Fibroblast of lung (primary cell): ENCODE data around the gene DAND5. TPM values are rescaled to one million over a fixed set of nuclear protein-coding genes. Genes with fewer than 3 reads are reported as not detected.

ENCODE experiments used
- DNase-seq, 2 donors: peaks; one replicate each; pipeline versions ENCODE4 v3.0.0 to v3.0.0-alpha.2; 2010; ENCODE audit warnings: low read depth in 2 of 2
- H2AFZ ChIP-seq: 2 replicates; pipeline ENCODE4 v1.5.1; 2012; ENCODE audit warnings: low read length, control low read depth, inconsistent platforms
- H3K27ac ChIP-seq: 2 replicates; pipeline ENCODE4 v1.5.1; 2011; ENCODE audit warnings: low read length, control low read depth; ENCODE audit not compliant: insufficient read depth
- H3K27me3 ChIP-seq: 2 replicates; pipeline ENCODE4 v1.5.1; 2011; ENCODE audit warnings: mild to moderate bottlenecking, low read length; ENCODE audit not compliant: control insufficient read depth, insufficient read depth
- H3K36me3 ChIP-seq: 2 replicates; pipeline ENCODE4 v1.5.1; 2011; ENCODE audit warnings: low read length; ENCODE audit not compliant: control insufficient read depth, insufficient read depth
- H3K4me1 ChIP-seq: 2 replicates; pipeline ENCODE4 v1.5.1; 2011; ENCODE audit warnings: low read length; ENCODE audit not compliant: control insufficient read depth, insufficient read depth; ENCODE audit errors: extremely low read depth
- H3K4me2 ChIP-seq: 2 replicates; pipeline ENCODE4 v1.5.1; 2011; ENCODE audit warnings: low read length, control low read depth; ENCODE audit not compliant: insufficient read depth; ENCODE audit errors: extremely low read depth
- H3K4me3 ChIP-seq, 4 experiments: fragments of 200-600 bp in 1 of 4; sonication (generic) in 1 of 4; replicated peaks in 1 of 4; 2 replicates each; pipeline ENCODE4 v1.5.1; 2011 to 2016; ENCODE audit warnings: low read length in 4 of 4, low read depth in 3 of 4, mild to moderate bottlenecking in 3 of 4, control low read depth in 2 of 4, inconsistent platforms in 1 of 4, mixed read lengths in 1 of 4; ENCODE audit not compliant: insufficient read depth in 1 of 4; ENCODE audit errors: control extremely low read depth in 1 of 4
- H3K79me2 ChIP-seq: 2 replicates; pipeline ENCODE4 v1.5.1; 2012; ENCODE audit warnings: mild to moderate bottlenecking, low read length, inconsistent platforms; ENCODE audit not compliant: control insufficient read depth, insufficient read depth
- H3K9ac ChIP-seq: 2 replicates; pipeline ENCODE4 v1.5.1; 2011; ENCODE audit warnings: mild to moderate bottlenecking, low read length, control low read depth; ENCODE audit not compliant: insufficient read depth
- H3K9me3 ChIP-seq: 2 replicates; pipeline ENCODE4 v1.5.1; 2012; ENCODE audit warnings: low read depth, low read length; ENCODE audit not compliant: control insufficient read depth, insufficient read depth
- H4K20me1 ChIP-seq: 2 replicates; pipeline ENCODE4 v1.5.1; 2011; ENCODE audit warnings: low read length; ENCODE audit not compliant: control insufficient read depth, insufficient read depth; ENCODE audit errors: extremely low read depth
- EZH2 ChIP-seq: IDR thresholded peaks from 2 replicates; pipeline ENCODE4 v1.5.1; 2012; ENCODE audit warnings: low read length, control low read depth, mild to moderate bottlenecking; ENCODE audit errors: missing control alignments
- polyA plus RNA-seq, 2 donors: library from polyadenylated mRNA; depleted of rRNA in 1 of 2; stranded (reverse) in 1 of 2; unstranded in 1 of 2; fragments of >200 nt; gene quantifications; 2 replicates each; pipeline ENCODE4 v1.2.1, GENCODE V29; 2011 to 2012; ENCODE audit warnings: missing spikeins in 1 of 2
- total RNA-seq: library from RNA; depleted of rRNA; stranded (reverse); fragments of >200 nt; gene quantifications from 2 replicates; pipeline ENCODE4 v1.2.1, GENCODE V29; 2014
- TF ChIP-seq, protein P1 (sequence below), 2 donors: IDR thresholded peaks in 1 of 2; conservative IDR thresholded peaks in 1 of 2; 1 replicate in 1 of 2; 2 replicates in 1 of 2; pipeline ENCODE4 v1.5.1; 2011 to 2012; ENCODE audit warnings: low read length in 2 of 2, control low read depth in 1 of 2, inconsistent platforms in 1 of 2, low read depth in 1 of 2, mild to moderate bottlenecking in 1 of 2

Gene DAND5
- total and polyA plus RNA-seq, 2 donors (not counting 1 experiment from before 2014, with no cell fraction given), result 0.03 TPM; not detected in 1

DNA sequence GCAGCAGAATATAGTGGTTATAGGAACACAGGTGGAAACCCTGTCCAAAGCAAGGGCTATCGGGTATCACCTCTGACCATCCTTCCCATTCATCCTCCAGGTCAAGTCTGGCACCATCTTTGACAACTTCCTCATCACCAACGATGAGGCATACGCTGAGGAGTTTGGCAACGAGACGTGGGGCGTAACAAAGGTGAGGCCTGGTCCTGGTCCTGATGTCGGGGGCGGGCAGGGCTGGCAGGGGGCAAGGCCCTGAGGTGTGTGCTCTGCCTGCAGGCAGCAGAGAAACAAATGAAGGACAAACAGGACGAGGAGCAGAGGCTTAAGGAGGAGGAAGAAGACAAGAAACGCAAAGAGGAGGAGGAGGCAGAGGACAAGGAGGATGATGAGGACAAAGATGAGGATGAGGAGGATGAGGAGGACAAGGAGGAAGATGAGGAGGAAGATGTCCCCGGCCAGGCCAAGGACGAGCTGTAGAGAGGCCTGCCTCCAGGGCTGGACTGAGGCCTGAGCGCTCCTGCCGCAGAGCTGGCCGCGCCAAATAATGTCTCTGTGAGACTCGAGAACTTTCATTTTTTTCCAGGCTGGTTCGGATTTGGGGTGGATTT, 25.8 kb upstream of the DAND5 start:
- no peaks in the 10 kb centered on the region for H3K27me3 ChIP-seq
- H2AFZ ChIP-seq, result no peak overlapping the region
- H3K79me2 ChIP-seq, result peaks cover 70% of the 10 kb centered on the region
- H3K27ac ChIP-seq, result peak overlapping the region; percentile 0
- TF ChIP-seq EZH2, result no peak
- TF ChIP-seq, protein P1, sequence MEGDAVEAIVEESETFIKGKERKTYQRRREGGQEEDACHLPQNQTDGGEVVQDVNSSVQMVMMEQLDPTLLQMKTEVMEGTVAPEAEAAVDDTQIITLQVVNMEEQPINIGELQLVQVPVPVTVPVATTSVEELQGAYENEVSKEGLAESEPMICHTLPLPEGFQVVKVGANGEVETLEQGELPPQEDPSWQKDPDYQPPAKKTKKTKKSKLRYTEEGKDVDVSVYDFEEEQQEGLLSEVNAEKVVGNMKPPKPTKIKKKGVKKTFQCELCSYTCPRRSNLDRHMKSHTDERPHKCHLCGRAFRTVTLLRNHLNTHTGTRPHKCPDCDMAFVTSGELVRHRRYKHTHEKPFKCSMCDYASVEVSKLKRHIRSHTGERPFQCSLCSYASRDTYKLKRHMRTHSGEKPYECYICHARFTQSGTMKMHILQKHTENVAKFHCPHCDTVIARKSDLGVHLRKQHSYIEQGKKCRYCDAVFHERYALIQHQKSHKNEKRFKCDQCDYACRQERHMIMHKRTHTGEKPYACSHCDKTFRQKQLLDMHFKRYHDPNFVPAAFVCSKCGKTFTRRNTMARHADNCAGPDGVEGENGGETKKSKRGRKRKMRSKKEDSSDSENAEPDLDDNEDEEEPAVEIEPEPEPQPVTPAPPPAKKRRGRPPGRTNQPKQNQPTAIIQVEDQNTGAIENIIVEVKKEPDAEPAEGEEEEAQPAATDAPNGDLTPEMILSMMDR (conservative IDR thresholded peaks at IDR 0.05 in 1 of 2, IDR thresholded peaks at IDR 0.05 in 1 of 2; ENCODE audit: low read depth in 1 of 2, low read length in 2 of 2), result no peak
- no peak for DNase-seq
- peaks cover 40% of the 10 kb centered on the region for H3K36me3 ChIP-seq
- H3K4me1 ChIP-seq, result peaks cover 23% of the 10 kb centered on the region
- peak overlapping the region; percentile 6 for H3K4me2 ChIP-seq
- H4K20me1 ChIP-seq, result peaks cover 2% of the 10 kb centered on the region
- no peak overlapping the region for H3K4me3 ChIP-seq
- H3K9ac ChIP-seq, result no peak overlapping the region
- H3K9me3 ChIP-seq, result no peaks in the 10 kb centered on the region

GRCh38 chr19:12944104-12944674, 25.2 kb upstream of the DAND5 start:
- peak overlapping the region; percentile 17 for H3K27ac ChIP-seq
- peaks cover 23% of the 10 kb centered on the region for H3K4me1 ChIP-seq
- no peaks in the 10 kb centered on the region for H3K9me3 ChIP-seq
- H3K9ac ChIP-seq, result no peak overlapping the region
- no peak for DNase-seq
- H2AFZ ChIP-seq, result no peak overlapping the region
- H3K27me3 ChIP-seq, result no peaks in the 10 kb centered on the region
- no peak overlapping the region for H3K4me3 ChIP-seq
- TF ChIP-seq, protein P1 (conservative IDR thresholded peaks at IDR 0.05 in 1 of 2, IDR thresholded peaks at IDR 0.05 in 1 of 2; ENCODE audit: low read depth in 1 of 2, low read length in 2 of 2), result no peak
- TF ChIP-seq EZH2, result no peak
- peaks cover 2% of the 10 kb centered on the region for H4K20me1 ChIP-seq
- H3K79me2 ChIP-seq, result peaks cover 66% of the 10 kb centered on the region
- peaks cover 47% of the 10 kb centered on the region for H3K36me3 ChIP-seq
- H3K4me2 ChIP-seq, result no peak overlapping the region

DNA sequence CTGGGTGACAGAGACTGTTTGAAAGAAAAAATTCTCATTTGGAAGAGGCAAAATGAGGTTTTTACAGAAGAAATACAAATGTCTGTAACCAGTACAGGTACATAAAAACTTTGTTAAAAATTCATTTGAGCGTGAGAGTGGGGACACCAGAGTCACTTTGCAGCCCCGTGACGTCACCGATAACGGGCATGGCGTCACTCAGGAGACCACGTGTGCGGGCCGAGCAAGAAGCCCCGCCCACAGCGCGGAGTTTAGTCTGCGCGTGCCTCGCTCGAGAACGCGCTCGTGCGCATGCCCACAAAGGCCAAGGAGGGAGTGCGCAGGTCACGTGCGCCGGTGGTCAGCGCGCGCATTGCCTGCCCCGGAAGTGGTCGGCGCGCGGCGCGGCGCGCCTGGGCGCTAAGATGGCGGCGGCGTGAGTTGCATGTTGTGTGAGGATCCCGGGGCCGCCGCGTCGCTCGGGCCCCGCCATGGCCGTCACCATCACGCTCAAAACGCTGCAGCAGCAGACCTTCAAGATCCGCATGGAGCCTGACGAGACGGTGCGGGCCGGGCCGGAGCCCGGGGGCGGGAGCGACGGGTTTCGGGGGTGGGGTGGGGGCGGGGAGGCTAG, 23.8 kb upstream of the DAND5 start, which contains the start of gene RAD23A:
RAD23A (plus strand) TSS at position 384 of the 613 bp plus-strand sequence; CDS start at position 471, 87 bp downstream.
- peaks cover 15% of the 10 kb centered on the region for H3K4me1 ChIP-seq
- H3K27me3 ChIP-seq, result no peaks in the 10 kb centered on the region
- H3K27ac ChIP-seq, result peak within 1 kb of the TSS; percentile 89
- H4K20me1 ChIP-seq, result peaks cover under 1% of the 10 kb centered on the region
- peak within 1 kb of the TSS; percentile 99 for H3K4me2 ChIP-seq
- peak within 1 kb of the TSS; percentile 84 to 99 (median 88) for H3K4me3 ChIP-seq
- peak; percentile 96 to 99 for DNase-seq
- peaks cover 57% of the 10 kb centered on the region for H3K79me2 ChIP-seq
- H3K9me3 ChIP-seq, result no peaks in the 10 kb centered on the region
- H2AFZ ChIP-seq, result no peak within 1 kb of the TSS
- TF ChIP-seq, protein P1 (conservative IDR thresholded peaks at IDR 0.05 in 1 of 2, IDR thresholded peaks at IDR 0.05 in 1 of 2; ENCODE audit: low read depth in 1 of 2, low read length in 2 of 2), result no peak
- TF ChIP-seq EZH2, result no peak
- H3K9ac ChIP-seq, result peak within 1 kb of the TSS; percentile 78
- peaks cover 48% of the 10 kb centered on the region for H3K36me3 ChIP-seq
